ENCODE data around the gene OGFR.
"Not testable (repeated sequence)": the region's sequence is repeated elsewhere in the genome, so short reads cannot be mapped to it uniquely, and the experiment has no call there.

OGFR gene

DNA sequence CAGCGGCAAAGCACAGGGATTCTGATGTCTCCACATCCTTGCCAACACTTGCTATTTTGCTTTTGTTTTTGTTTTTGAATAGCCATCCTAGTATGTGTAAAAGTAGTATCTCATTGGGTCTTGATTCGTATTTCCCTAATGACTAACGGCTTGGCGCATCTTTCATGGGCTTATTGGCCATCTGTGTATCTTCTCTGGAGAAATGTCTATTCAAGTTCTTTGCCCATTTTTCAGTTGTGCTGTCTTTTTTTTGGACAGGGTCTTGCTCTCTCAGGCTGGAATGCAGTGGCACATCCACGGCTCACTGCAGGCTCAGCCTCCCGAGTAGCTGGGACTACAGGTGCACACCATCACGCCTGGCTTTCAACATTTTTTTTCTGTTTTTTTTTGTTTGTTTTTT, 39.5 kb downstream of the OGFR start:
- DNase-seq: no peak

GRCh38 chr20:62845416-62846160, 41.0 kb downstream of the OGFR start:
- no peak for DNase-seq

GRCh38 chr20:62846166-62846890, 41.7 kb downstream of the OGFR start:
- no peak for DNase-seq

- not testable (repeated sequence) for DNase-seq
Observed at GRCh38 chr20:62848917-62849316, 44.3 kb downstream of the OGFR start.

GRCh38 chr20:62849431-62849830, 44.8 kb downstream of the OGFR start:
- DNase-seq: no peak

DNA sequence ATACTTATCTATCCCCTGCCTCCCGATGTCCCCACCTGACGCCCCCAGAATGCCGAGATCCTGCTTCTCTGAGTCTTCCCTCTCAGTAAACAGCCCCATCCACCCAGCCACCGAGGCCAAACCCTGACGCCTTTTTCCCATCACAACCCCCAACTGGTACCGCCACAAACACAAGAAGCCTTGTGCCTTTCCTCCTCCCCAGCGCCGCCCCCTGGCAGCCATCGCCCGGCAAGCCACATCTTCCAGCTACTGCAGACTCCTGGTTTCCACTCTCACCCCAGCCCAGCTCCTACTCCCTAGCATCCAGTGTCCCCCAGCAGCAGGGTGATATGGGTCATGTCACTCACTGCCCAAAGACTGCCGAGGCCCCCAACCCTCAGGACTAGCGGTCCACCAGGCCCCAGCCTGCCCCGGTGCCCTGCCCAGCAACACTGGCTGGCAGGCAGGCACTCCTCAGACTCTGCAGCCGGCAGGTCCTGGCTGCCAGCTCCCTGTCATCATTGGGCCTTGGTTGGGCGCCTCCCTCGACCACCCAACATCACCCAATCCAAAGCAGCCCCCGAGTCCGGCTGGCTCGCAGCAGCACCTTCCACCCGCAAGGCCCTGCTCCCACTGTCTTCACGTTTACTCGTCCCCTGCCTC, 45.8 kb downstream of the OGFR start:
- no peak for DNase-seq

GRCh38 chr20:62852196-62852595, 47.6 kb downstream of the OGFR start:
- no peak for DNase-seq

GRCh38 chr20:62852841-62853240, 48.2 kb downstream of the OGFR start:
- DNase-seq: no peak

DNA sequence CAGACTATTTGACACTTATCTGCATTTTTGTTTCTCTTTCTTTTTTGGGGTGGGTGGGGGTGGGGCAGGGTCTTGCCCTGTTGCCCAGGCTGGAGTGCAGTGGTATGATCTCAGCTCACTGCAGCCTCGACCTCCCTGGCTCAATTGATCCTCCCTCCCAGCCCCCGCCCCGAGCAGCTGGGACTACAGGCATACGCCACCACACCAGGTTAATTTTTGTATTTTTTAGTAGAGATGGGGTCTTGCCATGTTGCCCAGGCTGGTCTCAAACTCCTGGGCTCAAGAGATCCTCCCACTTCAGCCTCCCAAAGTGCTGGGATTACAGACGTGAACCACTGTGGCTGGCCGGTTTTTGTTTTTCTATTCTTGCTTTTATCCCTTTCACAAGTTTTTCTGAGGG, 48.7 kb downstream of the OGFR start:
- not testable (repeated sequence) for DNase-seq

GRCh38 chr20:62854121-62854520, 49.5 kb downstream of the OGFR start:
- no peak for DNase-seq

- no peak for DNase-seq
Observed at GRCh38 chr20:62855120-62855519, 50.5 kb downstream of the OGFR start.

DNA sequence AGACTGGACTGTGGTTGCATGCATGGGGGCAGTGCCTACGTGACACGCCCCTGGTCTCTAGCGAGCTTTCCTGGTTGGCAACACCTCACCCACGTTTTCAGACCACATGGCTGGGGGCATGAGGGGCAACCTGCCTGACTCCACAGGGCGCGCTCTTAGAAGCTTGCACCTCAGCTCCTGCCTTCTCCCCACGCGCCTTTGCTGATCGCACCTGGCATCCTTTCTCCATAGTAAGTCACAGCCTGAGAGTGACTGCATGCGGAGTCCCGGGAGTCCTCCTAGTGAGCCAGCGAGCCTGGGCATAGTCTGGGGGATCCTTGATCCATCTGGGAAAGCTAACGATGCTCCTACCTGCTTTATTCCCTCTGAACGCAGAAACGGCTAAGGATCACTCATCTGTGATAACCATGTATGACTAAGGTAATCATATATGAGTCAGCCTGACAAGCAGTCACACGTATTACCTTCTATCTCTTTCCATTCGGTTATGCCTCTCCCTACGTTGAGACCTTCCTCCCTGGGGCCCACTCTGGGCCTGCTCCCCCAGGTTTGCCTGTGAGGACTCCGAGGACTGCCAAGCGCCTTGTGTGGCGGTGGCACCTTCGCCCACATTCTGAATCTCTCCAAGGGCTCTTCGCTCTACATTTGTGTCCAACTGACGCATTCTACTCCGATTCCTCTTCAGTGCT, 52.4 kb downstream of the OGFR start:
- DNase-seq: no peak

DNA sequence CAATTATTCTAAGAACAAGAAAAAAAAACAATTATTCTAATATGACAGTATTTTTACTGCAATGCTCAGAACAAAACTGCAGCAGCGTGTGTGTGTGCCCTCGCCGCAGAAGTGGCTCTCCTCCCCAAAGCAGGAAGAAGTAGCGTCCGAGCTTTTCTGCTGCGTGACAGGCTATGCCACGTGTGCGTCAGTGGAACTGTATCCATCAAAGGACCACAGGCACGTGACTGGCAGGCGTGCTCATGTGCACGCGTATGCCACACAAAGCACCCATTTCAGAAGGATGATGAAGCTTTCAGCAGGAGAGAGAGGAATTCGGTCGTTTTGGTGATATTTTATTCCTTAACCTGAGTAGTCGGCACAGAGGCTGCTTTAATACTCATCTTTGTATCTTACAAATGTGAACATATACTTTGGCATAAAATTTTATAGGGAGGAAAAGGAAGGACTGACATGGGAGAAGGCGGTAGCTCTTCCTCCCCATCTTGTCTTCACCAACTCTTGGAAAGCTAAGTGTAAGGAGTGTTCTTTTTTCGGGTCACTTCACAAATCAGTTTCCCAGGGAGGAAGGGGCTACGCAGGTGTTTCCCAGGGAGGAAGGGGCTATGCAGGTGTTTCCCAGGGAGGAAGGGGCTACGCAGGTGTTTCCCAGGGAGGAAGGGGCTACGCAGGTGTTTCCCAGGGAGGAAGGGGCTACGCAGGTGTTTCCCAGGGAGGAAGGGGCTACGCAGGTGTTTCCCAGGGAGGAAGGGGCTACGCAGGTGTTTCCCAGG, 53.6 kb downstream of the OGFR start:
- DNase-seq: no peak

GRCh38 chr20:62859721-62860120, 55.1 kb downstream of the OGFR start:
- no peak for DNase-seq

DNA sequence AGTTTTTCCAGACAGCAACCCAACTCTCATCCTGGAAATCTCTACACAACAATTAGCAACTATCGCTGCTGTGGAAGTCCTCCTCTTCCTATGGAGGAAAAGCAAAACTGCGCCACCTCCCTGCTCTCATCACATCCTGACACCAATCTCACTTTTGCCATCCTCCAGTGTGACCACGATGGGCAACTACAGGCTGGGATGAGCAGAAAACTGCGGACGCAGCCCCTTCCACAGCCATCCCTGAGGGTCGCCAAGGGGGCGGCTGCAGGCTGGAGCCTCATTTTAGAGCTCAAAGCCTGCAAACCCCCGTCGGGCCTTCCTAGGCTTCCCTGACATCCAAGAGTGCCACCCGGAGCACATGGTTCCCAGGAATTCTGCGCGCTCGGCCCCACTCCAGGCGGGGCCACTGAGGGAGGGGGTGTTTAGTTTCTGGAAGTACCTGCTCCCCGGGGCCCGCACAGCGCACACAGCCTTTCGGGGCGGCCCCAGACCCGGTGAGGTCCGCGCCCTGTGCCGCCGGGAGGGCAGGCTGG, 55.8 kb downstream of the OGFR start:
- no peak for DNase-seq

DNA sequence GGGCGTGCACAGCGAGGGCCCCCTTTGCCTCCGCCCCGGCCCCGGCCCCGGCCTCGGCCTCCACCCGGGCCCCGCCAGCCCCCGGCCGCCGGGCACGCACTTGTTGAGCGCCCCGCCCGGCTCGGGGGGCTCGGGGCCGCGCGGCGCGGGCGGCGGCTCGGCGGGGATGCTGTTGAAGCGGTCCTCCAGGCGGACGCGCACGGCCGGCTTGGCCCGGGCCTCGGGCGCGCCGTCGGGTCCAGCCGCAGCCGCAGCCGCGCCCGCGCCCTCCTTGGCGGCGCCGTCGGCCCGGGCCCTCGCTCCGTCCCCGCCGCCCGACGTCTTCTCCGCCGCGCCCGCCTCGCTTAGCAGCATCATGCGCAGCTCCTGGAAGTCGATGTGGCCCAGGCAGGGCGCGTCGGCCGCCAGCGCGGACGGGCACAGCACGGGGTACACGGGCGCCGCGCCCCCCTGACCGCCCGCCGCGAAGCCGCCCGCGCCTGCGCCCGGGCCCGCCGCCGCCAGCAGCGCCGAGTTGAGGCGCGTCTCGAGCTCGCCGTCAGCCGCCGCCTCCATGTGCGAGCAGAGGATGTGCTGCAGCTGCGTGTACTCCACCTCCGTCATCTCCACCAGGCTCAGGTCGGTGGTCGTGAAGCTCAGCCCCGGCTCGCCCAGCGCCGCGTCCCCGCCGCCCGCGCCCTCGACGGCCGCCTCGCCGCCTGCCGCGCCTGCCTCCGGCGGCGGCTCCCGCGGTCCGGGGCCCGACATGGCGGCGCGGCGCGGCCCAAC, 56.5 kb downstream of the OGFR start:
- peak; percentile 21 to 40 for DNase-seq

DNA sequence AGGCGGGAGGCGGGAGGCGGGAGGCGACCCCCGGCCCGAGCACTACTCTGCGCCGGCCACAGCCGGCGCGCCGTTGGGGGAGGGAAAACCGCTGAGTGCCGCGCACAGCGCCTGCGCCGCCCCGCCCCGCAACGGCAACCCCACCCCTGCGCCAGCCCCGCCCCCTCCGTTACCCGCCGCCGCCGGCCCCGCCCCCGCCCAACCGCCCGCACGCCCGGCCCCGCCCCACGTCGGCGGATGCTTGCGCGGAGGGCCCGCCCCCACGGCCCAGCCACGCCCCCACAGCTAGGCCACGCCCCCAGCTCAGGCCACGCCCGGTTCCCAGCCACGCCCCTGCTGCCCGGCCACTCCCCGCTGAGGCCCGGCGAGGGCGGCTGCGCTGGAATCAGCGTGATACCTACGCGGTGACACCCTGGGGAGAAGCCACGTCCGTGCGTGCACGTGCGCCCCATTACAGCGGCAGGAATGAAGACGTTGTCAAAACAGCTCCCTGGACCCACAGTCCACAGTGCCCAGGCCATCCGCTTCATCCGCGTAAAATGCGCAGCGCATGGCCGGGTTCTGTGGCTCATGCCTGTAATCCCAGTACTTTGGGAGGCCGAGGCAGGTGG, 57.2 kb downstream of the OGFR start, which contains the start of gene TCFL5:
Gene TCFL5 (minus strand): TSS at position 97 of the 611 bp plus-strand sequence. CDS start 152 bp downstream, outside the sequence.
- DNase-seq: peak; percentile 88
